HEK293T (cell line): Measurements from ENCODE around the gene SSX2IP.

ENCODE experiments used
- FOXA1 ChIP-seq: fragments of 450-650 bp; IDR thresholded peaks from 2 replicates; pipeline ENCODE4 v1.6.1; 2016; ENCODE audit warnings: mild to moderate bottlenecking
- LEF1 ChIP-seq: fragments of 450-650 bp; IDR thresholded peaks from 2 replicates; pipeline ENCODE4 v1.6.1; 2017; ENCODE audit warnings: mild to moderate bottlenecking, borderline replicate concordance
- SUZ12 ChIP-seq: fragments of 450-650 bp; IDR thresholded peaks from 2 replicates; pipeline ENCODE4 v1.6.1; 2016; ENCODE audit warnings: mild to moderate bottlenecking

- no peak for TF ChIP-seq LEF1
- no peak for TF ChIP-seq FOXA1
- TF ChIP-seq SUZ12: no peak
Observed at GRCh38 chr1:84693785-84694184, 3.5 kb upstream of the SSX2IP start.
